PC-3 (cell line): ENCODE measurements around the gene ACIN1. TPM values are rescaled to one million over a fixed set of nuclear protein-coding genes. Genes with fewer than 3 reads are reported as not detected.

ENCODE experiments used
- ATAC-seq: fragments of 200-7000 bp; cut with Tn5 transposase; 2 replicates; pipeline ENCODE4 v1.9.1; 2020; ENCODE audit warnings: mild to moderate bottlenecking, moderate library complexity
- BruUV-seq: library from RNA; stranded (reverse); fragments of 400-500 nt; replicated peaks from 2 replicates; lab custom pipeline; 2021; lab: Mats Ljungman, UMichigan
- CTCF ChIA-PET: fragments of 300-600 bp; sonication (Branson Sonifier 250); formaldehyde crosslinking; loops from one replicate; lab custom pipeline; 2022; ENCODE audit warnings: antibody characterized with exemption; lab: Charles Lee
- POLR2A ChIA-PET: fragments of 300-600 bp; sonication (Branson Sonifier 250); formaldehyde crosslinking; loops from one replicate; lab custom pipeline; 2022; ENCODE audit warnings: antibody characterized with exemption; ENCODE audit not compliant: unreplicated experiment; lab: Charles Lee
- DNase-seq: peaks from one replicate; pipeline ENCODE4 v3.0.0-alpha.2; 2015
- H2AFZ ChIP-seq: fragments of 300-600 bp; sonication (generic); 2 replicates; pipeline ENCODE4 v1.6.0; 2016; ENCODE audit warnings: antibody characterized with exemption, low read length
- H3F3A ChIP-seq: fragments of 300-600 bp; sonication (generic); one replicate; pipeline ENCODE4 v1.6.0; 2017; ENCODE audit warnings: antibody characterized with exemption, low read length, control low read depth, mild to moderate bottlenecking; ENCODE audit not compliant: unreplicated experiment
- H3K27ac ChIP-seq: fragments of 300-600 bp; sonication (generic); 2 replicates; pipeline ENCODE4 v1.5.1; 2016; ENCODE audit warnings: mild to moderate bottlenecking, low read length
- H3K27me3 ChIP-seq: fragments of 300-600 bp; sonication (generic); 2 replicates; pipeline ENCODE4 v1.6.1; 2016; ENCODE audit warnings: low read length, mixed read lengths
- H3K36me3 ChIP-seq: fragments of 300-600 bp; sonication (generic); 2 replicates; pipeline ENCODE4 v1.6.1; 2016; ENCODE audit warnings: low read depth, mixed run types, low read length, mixed read lengths
- H3K4me1 ChIP-seq: fragments of 300-600 bp; sonication (generic); 2 replicates; pipeline ENCODE4 v1.5.1; 2016; ENCODE audit warnings: low read length; ENCODE audit not compliant: insufficient read depth
- H3K4me2 ChIP-seq: fragments of 300-600 bp; sonication (generic); 2 replicates; pipeline ENCODE4 v1.6.0; 2016; ENCODE audit warnings: low read length
- H3K4me3 ChIP-seq: fragments of 300-600 bp; sonication (generic); 2 replicates; pipeline ENCODE4 v1.5.1; 2016; ENCODE audit warnings: mild to moderate bottlenecking, low read length, mixed read lengths
- H3K79me2 ChIP-seq: fragments of 300-600 bp; sonication (generic); 2 replicates; pipeline ENCODE4 v1.6.1; 2017; ENCODE audit warnings: low read length, mixed read lengths
- H3K9ac ChIP-seq: fragments of 300-600 bp; sonication (generic); 2 replicates; pipeline ENCODE4 v1.6.0; 2016; ENCODE audit warnings: mild to moderate bottlenecking, low read length
- H3K9me2 ChIP-seq: fragments of 300-600 bp; sonication (generic); replicated peaks from 2 replicates; pipeline ENCODE4 v1.6.1; 2016; ENCODE audit warnings: mixed run types, low read length, mixed read lengths
- H3K9me3 ChIP-seq: fragments of 300-600 bp; sonication (generic); 2 replicates; pipeline ENCODE4 v1.6.1; 2016; ENCODE audit warnings: low read length, mixed read lengths
- H4K20me1 ChIP-seq: fragments of 300-600 bp; sonication (generic); 2 replicates; pipeline ENCODE4 v1.6.1; 2016; ENCODE audit warnings: low read length, mixed read lengths
- CTCF ChIP-seq: fragments of 300-600 bp; sonication (generic); conservative IDR thresholded peaks from 2 replicates; pipeline ENCODE4 v1.5.1; 2017; ENCODE audit warnings: antibody characterized with exemption, low read depth, mild to moderate bottlenecking, low read length
- EZH2 ChIP-seq: fragments of 300-600 bp; sonication (generic); IDR thresholded peaks from one replicate; pipeline ENCODE4 v1.6.1; 2017; ENCODE audit warnings: antibody characterized with exemption, mild to moderate bottlenecking, low read length; ENCODE audit not compliant: unreplicated experiment
- EZH2phosphoT487 ChIP-seq: fragments of 300-600 bp; sonication (generic); IDR thresholded peaks from 2 replicates; pipeline ENCODE4 v1.6.1; 2018; ENCODE audit warnings: mild to moderate bottlenecking, antibody characterized with exemption, low read length, borderline replicate concordance
- intact Hi-C: fragments of 100-400 bp; cut with micrococcal nuclease; formaldehyde crosslinking; loops from 2 replicates; pipeline ENCODE4 v1.9.0; 2023
- total RNA-seq: library from RNA; depleted of rRNA; stranded (reverse); fragments of >200 nt; gene quantifications from 2 replicates; pipeline ENCODE4 v1.2.3, GENCODE V29; 2014

The ACIN1 gene
- total RNA-seq, 1 experiment from 2014 or later = 112 TPM

- intact Hi-C loops = no loop called here
- DNase-seq = peak; percentile 38
Observed at GRCh38 chr14:23141706-23142444, 46.9 kb upstream of the ACIN1 start.

GRCh38 chr14:23140371-23140770 is 45.4 kb upstream of the ACIN1 start:
- DNase-seq (no peak), ATAC-seq (no peak)
- intact Hi-C loops = no loop called here
- H3K4me2 ChIP-seq = no peak overlapping the region
- H2AFZ ChIP-seq = no peak overlapping the region
- no peaks in the 10 kb centered on the region for H3K36me3 ChIP-seq
- H3K79me2 ChIP-seq = no peaks in the 10 kb centered on the region
- 0 out of 2 replicates have a peak, but pooled peaks cover 12% of the 10 kb centered on the region for H3K27me3 ChIP-seq
- H4K20me1 ChIP-seq = no peaks in the 10 kb centered on the region
- H3K4me1 ChIP-seq = peaks cover 8% of the 10 kb centered on the region; the same call in 1 of the 2 replicates
- TF ChIP-seq EZH2 (no peak), CTCF (no peak), EZH2phosphoT487 (no peak)
- no peak overlapping the region for H3K4me3 ChIP-seq
- ChIA-PET CTCF (no interaction called here), POLR2A (no interaction called here)
- no peak overlapping the region for H3K9ac ChIP-seq
- BruUV-seq = no TSS peak
- no peaks in the 10 kb centered on the region for H3F3A ChIP-seq
- H3K9me2 ChIP-seq = no peaks in the 10 kb centered on the region
- no peak overlapping the region for H3K27ac ChIP-seq
- H3K9me3 ChIP-seq = no peaks in the 10 kb centered on the region

More at GRCh38 chr14:23141706-23142444, 46.9 kb upstream of the ACIN1 start:
- H3K79me2 ChIP-seq = no peaks in the 10 kb centered on the region
- TF ChIP-seq EZH2 (no peak), CTCF (no peak), EZH2phosphoT487 (no peak)
- no peaks in the 10 kb centered on the region for H4K20me1 ChIP-seq
- H3K9me3 ChIP-seq = no peaks in the 10 kb centered on the region
- 0 out of 2 replicates have a peak overlapping the region, but pooled peaks have one; percentile 28 for H2AFZ ChIP-seq
- H3K9ac ChIP-seq = no peak overlapping the region
- no peaks in the 10 kb centered on the region for H3K36me3 ChIP-seq
- 0 out of 2 replicates have a peak, but pooled peaks cover 12% of the 10 kb centered on the region for H3K27me3 ChIP-seq
- no peaks in the 10 kb centered on the region for H3F3A ChIP-seq
- POLR2A ChIA-PET = no interaction called here
- BruUV-seq = no TSS peak
- peaks cover 8% of the 10 kb centered on the region; the same call in 1 of the 2 replicates for H3K4me1 ChIP-seq
- no peaks in the 10 kb centered on the region for H3K9me2 ChIP-seq
- CTCF ChIA-PET = interaction anchor here (0.6 to 1.1 kb wide), 2 partner anchors 21 to 187 kb away, joined by 3 read pairs; no protein-coding TSS in a partner anchor
- H3K4me3 ChIP-seq = no peak overlapping the region
- no peak overlapping the region for H3K4me2 ChIP-seq
- ATAC-seq = no peak
- H3K27ac ChIP-seq = no peak overlapping the region

GRCh38 chr14:23139874-23140273 is 44.9 kb upstream of the ACIN1 start:
- Histone ChIP-seq H4K20me1 (no peaks in the 10 kb centered on the region), H3K4me2 (no peak overlapping the region), H3K36me3 (no peaks in the 10 kb centered on the region), H3K4me3 (no peak overlapping the region), H3K9ac (no peak overlapping the region), H3K27me3 (0 out of 2 replicates have a peak, but pooled peaks cover 12% of the 10 kb centered on the region), H3K79me2 (no peaks in the 10 kb centered on the region), H2AFZ (no peak overlapping the region), H3K9me3 (no peaks in the 10 kb centered on the region), H3F3A (no peaks in the 10 kb centered on the region), H3K4me1 (peaks cover 8% of the 10 kb centered on the region; the same call in 1 of the 2 replicates), H3K9me2 (no peaks in the 10 kb centered on the region), H3K27ac (no peak overlapping the region)
- intact Hi-C loops = no loop called here
- no peak for DNase-seq
- no peak for TF ChIP-seq EZH2phosphoT487
- no peak for TF ChIP-seq CTCF
- no peak for TF ChIP-seq EZH2
- ATAC-seq = no peak
- BruUV-seq = no TSS peak
- ChIA-PET POLR2A (no interaction called here), CTCF (no interaction called here)
